22Rv1 (cell line): ENCODE measurements around the gene BDH1.
"Not testable (repeated sequence)": the region's sequence is repeated elsewhere in the genome, so short reads cannot be mapped to it uniquely, and the experiment has no call there.

Source experiments
- ZFX ChIP-seq: fragments of 450-650 bp; IDR thresholded peaks from 2 replicates; pipeline ENCODE4 v1.6.1; 2017; ENCODE audit warnings: antibody characterized with exemption, borderline replicate concordance
- TF ChIP-seq, protein P1 (sequence below): fragments of 450-650 bp; IDR thresholded peaks from 2 replicates; pipeline ENCODE4 v1.5.1; 2017; ENCODE audit warnings: mild to moderate bottlenecking

DNA sequence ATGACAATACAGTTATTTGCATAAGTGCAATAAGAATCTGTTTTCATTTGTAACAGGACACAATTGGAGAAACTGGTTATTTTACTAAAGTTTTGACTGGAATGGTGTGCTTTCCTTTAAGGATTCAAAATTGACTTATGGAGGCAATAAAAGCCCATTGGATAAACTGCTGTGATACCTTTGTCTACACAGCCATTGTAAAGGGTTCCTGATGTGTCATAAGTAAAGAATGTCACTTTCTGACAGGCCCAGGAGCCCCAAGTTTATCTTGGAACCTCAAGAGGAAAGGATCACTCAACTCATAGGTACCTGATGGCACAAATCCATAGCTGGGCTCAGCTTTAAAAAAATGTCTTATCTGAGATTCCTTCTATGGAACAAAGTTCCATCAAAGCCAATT, 10.4 kb upstream of the BDH1 start:
- TF ChIP-seq, protein P1, sequence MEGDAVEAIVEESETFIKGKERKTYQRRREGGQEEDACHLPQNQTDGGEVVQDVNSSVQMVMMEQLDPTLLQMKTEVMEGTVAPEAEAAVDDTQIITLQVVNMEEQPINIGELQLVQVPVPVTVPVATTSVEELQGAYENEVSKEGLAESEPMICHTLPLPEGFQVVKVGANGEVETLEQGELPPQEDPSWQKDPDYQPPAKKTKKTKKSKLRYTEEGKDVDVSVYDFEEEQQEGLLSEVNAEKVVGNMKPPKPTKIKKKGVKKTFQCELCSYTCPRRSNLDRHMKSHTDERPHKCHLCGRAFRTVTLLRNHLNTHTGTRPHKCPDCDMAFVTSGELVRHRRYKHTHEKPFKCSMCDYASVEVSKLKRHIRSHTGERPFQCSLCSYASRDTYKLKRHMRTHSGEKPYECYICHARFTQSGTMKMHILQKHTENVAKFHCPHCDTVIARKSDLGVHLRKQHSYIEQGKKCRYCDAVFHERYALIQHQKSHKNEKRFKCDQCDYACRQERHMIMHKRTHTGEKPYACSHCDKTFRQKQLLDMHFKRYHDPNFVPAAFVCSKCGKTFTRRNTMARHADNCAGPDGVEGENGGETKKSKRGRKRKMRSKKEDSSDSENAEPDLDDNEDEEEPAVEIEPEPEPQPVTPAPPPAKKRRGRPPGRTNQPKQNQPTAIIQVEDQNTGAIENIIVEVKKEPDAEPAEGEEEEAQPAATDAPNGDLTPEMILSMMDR: not testable (repeated sequence)
- TF ChIP-seq ZFX: not testable (repeated sequence)
